Activated CD4-positive, alpha-beta T cell treated with anti-CD3 and anti-CD28 coated beads, Interleukin-10, Interleukin-2, amounts not matched to agents 100 ng/mL and 50 ng/mL, durations not matched to agents 16 hours and 8 hours (primary cell): ENCODE results near the gene TMEM204.

Experiments used
- DNase-seq: peaks from one replicate; pipeline ENCODE4 v3.0.0-alpha.2; 2020

The TMEM204 gene

GRCh38 chr16:1539720-1540555, 6.5 kb downstream of the TMEM204 start:
- DNase-seq, result no peak

- no peak for DNase-seq
Measured at GRCh38 chr16:1540556-1540855, 7.0 kb downstream of the TMEM204 start.

GRCh38 chr16:1541293-1542165, 8.1 kb downstream of the TMEM204 start:
- no peak for DNase-seq

GRCh38 chr16:1542166-1542500, 8.7 kb downstream of the TMEM204 start:
- DNase-seq, result no peak

GRCh38 chr16:1542533-1542932, 9.1 kb downstream of the TMEM204 start:
- DNase-seq, result no peak

- DNase-seq, result peak; percentile 64
Measured at GRCh38 chr16:1543085-1543896, 9.8 kb downstream of the TMEM204 start.

- no peak for DNase-seq
Measured at GRCh38 chr16:1545044-1546040, 11.9 kb downstream of the TMEM204 start.

- no peak for DNase-seq
Measured at GRCh38 chr16:1546430-1546829, 13.0 kb downstream of the TMEM204 start.

- DNase-seq, result no peak
Measured at GRCh38 chr16:1548233-1548632, 14.8 kb downstream of the TMEM204 start.

GRCh38 chr16:1548727-1549126, 15.3 kb downstream of the TMEM204 start:
- no peak for DNase-seq

GRCh38 chr16:1550069-1550468, 16.6 kb downstream of the TMEM204 start:
- no peak for DNase-seq

GRCh38 chr16:1550696-1551095, 17.2 kb downstream of the TMEM204 start:
- no peak for DNase-seq

- no peak for DNase-seq
Measured at GRCh38 chr16:1551166-1551565, 17.7 kb downstream of the TMEM204 start.

- no peak for DNase-seq
Measured at GRCh38 chr16:1552129-1552528, 18.7 kb downstream of the TMEM204 start.

GRCh38 chr16:1553946-1554825, 20.7 kb downstream of the TMEM204 start:
- no peak for DNase-seq

GRCh38 chr16:1554826-1555445, 21.5 kb downstream of the TMEM204 start:
- DNase-seq, result no peak

- no peak for DNase-seq
Measured at GRCh38 chr16:1556254-1556653, 22.8 kb downstream of the TMEM204 start.

- no peak for DNase-seq
Measured at GRCh38 chr16:1557074-1557473, 23.6 kb downstream of the TMEM204 start.

- no peak for DNase-seq
Measured at GRCh38 chr16:1557576-1557975, 24.1 kb downstream of the TMEM204 start.

- peak; percentile 17 for DNase-seq
Measured at GRCh38 chr16:1559446-1559975, 26.0 kb downstream of the TMEM204 start.
